ENCODE data around the gene AIG1. TPM values are rescaled to one million over a fixed set of nuclear protein-coding genes. Genes with fewer than 3 reads are reported as not detected.

AIG1 gene
- polyA plus RNA-seq, 1 of the 3 experiments (the other 2 are of a cell fraction) = 36.8 TPM

- H3K27me3 ChIP-seq (ENCODE audit: insufficient read depth) = no peaks in the 10 kb centered on the region
- H3K4me2 ChIP-seq = no peak overlapping the region
- no peak overlapping the region for H3K9ac ChIP-seq
- H3K79me2 ChIP-seq (ENCODE audit: insufficient read depth) = no peaks in the 10 kb centered on the region
- H3K27ac ChIP-seq (ENCODE audit: low read depth in 2 of 2, low read length in 1 of 2) = no peak overlapping the region
- H4K20me1 ChIP-seq (ENCODE audit: insufficient read depth) = no peaks in the 10 kb centered on the region
- no peak overlapping the region for H2AFZ ChIP-seq (ENCODE audit: low read depth)
- peaks cover 10% of the 10 kb centered on the region for H3F3A ChIP-seq (replicated peaks; ENCODE audit: insufficient read depth)
- no peak for DNase-seq
- TF ChIP-seq JUND (IDR thresholded peaks at IDR 0.05) = no peak
- TF ChIP-seq ZBTB33 (IDR thresholded peaks at IDR 0.05; ENCODE audit: borderline replicate concordance, low read depth) = no peak
- H3K9me3 ChIP-seq = no peaks in the 10 kb centered on the region
- no peaks in the 10 kb centered on the region for H3K9me2 ChIP-seq
- CTCF ChIA-PET = no interaction called here
- 95% methylated on average over 2 of the region's 2 CpGs for WGBS (ENCODE audit: low lambda C conversion rate)
- H3K4me1 ChIP-seq (ENCODE audit: control insufficient read depth in 1 of 2, insufficient read depth in 2 of 2, low read depth in 1 of 2, low read length in 1 of 2) = no peaks in the 10 kb centered on the region
- peaks cover 0 to 7% of the 10 kb centered on the region in 2 experiments for H3K36me3 ChIP-seq (replicated peaks in 1 of 2; ENCODE audit: control insufficient read depth in 1 of 2, insufficient read depth in 2 of 2, low read length in 1 of 2)
- POLR2A ChIA-PET = no interaction called here
- H3K4me3 ChIP-seq (ENCODE audit: low read depth in 2 of 2, low read length in 1 of 2) = no peak overlapping the region
Observed at GRCh38 chr6:143331362-143331761, 270.7 kb downstream of the AIG1 start.

DNA sequence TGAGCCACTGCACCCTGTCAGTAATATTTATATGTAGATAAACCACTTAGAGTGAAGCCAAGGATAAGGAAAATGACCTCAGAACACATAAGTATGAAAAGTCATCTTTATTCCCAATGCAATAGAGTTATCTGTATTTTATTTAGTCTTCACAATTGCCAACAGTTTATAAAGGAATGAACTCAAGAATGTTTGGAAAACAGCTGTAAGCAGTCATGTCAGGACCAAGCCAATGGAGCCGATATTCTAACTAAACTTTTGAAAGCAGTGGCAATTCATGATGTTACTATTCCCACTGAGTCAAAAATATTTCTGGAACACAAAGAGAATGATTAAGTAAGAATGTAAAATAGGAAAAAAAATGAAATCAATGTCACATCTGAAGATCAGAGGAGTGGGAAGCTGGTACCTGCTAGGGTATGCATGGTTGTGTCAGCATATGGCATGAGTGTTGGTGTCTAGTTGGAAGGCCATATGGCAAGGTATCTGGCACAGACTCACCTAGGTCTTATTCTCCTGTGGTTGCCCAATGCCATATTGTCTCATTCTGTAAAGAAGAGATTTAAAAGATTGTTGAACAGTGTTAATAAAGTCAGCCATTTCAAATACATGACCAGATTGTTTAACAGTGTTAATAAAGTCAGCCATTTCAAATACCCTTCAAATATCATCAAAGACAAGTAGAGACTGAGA lies 271.6 kb downstream of the AIG1 start:
- CTCF ChIA-PET = no interaction called here
- H3K9me3 ChIP-seq = no peaks in the 10 kb centered on the region
- no peak overlapping the region for H3K4me3 ChIP-seq (ENCODE audit: low read depth in 2 of 2, low read length in 1 of 2)
- H3K27ac ChIP-seq (ENCODE audit: low read depth in 2 of 2, low read length in 1 of 2) = no peak overlapping the region
- H2AFZ ChIP-seq (ENCODE audit: low read depth) = no peak overlapping the region
- no peak overlapping the region for H3K4me2 ChIP-seq
- H3K9ac ChIP-seq = no peak overlapping the region
- H4K20me1 ChIP-seq (ENCODE audit: insufficient read depth) = no peaks in the 10 kb centered on the region
- H3F3A ChIP-seq (replicated peaks; ENCODE audit: insufficient read depth) = peaks cover 14% of the 10 kb centered on the region
- H3K79me2 ChIP-seq (ENCODE audit: insufficient read depth) = no peaks in the 10 kb centered on the region
- POLR2A ChIA-PET = no interaction called here
- H3K36me3 ChIP-seq (replicated peaks in 1 of 2; ENCODE audit: control insufficient read depth in 1 of 2, insufficient read depth in 2 of 2, low read length in 1 of 2) = peaks cover 0 to 7% of the 10 kb centered on the region in 2 experiments
- DNase-seq = no peak
- no peaks in the 10 kb centered on the region for H3K4me1 ChIP-seq (ENCODE audit: control insufficient read depth in 1 of 2, insufficient read depth in 2 of 2, low read depth in 1 of 2, low read length in 1 of 2)
- H3K9me2 ChIP-seq = no peaks in the 10 kb centered on the region
- no peaks in the 10 kb centered on the region for H3K27me3 ChIP-seq (ENCODE audit: insufficient read depth)
- TF ChIP-seq EZH2phosphoT487 (IDR thresholded peaks at IDR 0.05; ENCODE audit: borderline replicate concordance, low read depth) (no peak), POLR2AphosphoS5 (IDR thresholded peaks at IDR 0.05; ENCODE audit: low read depth, low read length) (no peak), USF2 (IDR thresholded peaks at IDR 0.05; ENCODE audit: borderline replicate concordance, low read depth, low read length) (no peak), FOXJ3 (CRISPR knock-in tag; IDR thresholded peaks at IDR 0.05) (no peak), YY1 (IDR thresholded peaks at IDR 0.05; ENCODE audit: low read depth) (no peak), NFIC (IDR thresholded peaks at IDR 0.05; ENCODE audit: borderline replicate concordance) (no peak), EP300 (IDR thresholded peaks at IDR 0.05; ENCODE audit: borderline replicate concordance in 1 of 2, low read depth in 1 of 2, low read length in 1 of 2) (no peak)
- TF ChIP-seq, protein P1, sequence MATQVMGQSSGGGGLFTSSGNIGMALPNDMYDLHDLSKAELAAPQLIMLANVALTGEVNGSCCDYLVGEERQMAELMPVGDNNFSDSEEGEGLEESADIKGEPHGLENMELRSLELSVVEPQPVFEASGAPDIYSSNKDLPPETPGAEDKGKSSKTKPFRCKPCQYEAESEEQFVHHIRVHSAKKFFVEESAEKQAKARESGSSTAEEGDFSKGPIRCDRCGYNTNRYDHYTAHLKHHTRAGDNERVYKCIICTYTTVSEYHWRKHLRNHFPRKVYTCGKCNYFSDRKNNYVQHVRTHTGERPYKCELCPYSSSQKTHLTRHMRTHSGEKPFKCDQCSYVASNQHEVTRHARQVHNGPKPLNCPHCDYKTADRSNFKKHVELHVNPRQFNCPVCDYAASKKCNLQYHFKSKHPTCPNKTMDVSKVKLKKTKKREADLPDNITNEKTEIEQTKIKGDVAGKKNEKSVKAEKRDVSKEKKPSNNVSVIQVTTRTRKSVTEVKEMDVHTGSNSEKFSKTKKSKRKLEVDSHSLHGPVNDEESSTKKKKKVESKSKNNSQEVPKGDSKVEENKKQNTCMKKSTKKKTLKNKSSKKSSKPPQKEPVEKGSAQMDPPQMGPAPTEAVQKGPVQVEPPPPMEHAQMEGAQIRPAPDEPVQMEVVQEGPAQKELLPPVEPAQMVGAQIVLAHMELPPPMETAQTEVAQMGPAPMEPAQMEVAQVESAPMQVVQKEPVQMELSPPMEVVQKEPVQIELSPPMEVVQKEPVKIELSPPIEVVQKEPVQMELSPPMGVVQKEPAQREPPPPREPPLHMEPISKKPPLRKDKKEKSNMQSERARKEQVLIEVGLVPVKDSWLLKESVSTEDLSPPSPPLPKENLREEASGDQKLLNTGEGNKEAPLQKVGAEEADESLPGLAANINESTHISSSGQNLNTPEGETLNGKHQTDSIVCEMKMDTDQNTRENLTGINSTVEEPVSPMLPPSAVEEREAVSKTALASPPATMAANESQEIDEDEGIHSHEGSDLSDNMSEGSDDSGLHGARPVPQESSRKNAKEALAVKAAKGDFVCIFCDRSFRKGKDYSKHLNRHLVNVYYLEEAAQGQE (IDR thresholded peaks at IDR 0.05; ENCODE audit: low read depth, low read length) = no peak
- 100% methylated on average over 1 of the region's 1 CpG for WGBS (ENCODE audit: low lambda C conversion rate)
